HPDE6-E6E7 (cell line): ENCODE measurements around the gene GOLM1.
"Not testable (repeated sequence)": the region's sequence is repeated elsewhere in the genome, so short reads cannot be mapped to it uniquely, and the experiment has no call there.

ENCODE experiments used
- DNase-seq: peaks from one replicate; pipeline ENCODE4 v3.0.0; 2011; ENCODE audit warnings: missing footprints; ENCODE audit errors: extremely low spot score

GOLM1 gene

DNA sequence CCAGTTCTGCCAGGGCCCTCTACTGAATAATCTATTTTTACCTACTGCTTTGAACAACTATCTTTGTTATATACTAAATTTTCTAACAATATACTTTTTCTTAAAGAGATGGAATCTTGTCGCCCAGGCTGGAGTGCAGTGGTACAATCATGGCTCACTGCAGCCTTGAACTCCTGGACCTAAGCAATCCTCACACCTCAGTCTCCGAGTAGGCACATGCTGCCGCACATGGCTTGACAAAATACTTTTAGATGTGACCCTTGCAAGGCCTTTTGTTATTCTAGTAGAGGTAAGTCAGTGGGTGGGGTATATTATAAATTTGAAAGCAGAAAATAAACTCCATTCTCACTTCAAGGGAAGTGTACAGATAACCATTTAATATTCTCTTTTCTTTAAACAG lies 7.9 kb downstream of the GOLM1 start:
- no peak for DNase-seq

DNA sequence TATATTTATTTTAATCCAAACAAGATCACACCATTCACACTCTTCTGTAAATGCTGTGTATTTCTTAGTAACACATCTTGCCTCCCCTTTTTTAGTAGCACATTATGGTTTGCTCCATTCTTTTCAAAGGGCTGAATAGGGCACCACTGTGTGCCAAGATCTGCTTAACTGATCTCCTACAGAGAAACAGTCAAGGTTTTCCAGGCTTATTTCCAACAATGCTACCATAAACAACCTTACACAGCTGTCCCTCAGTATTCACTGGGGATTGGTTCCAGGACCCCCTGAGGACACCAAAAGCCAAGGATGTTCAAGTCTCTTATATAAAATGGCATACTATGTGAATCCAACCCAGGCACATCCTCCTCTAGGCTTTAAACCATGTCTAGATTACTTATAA lies 16.5 kb downstream of the GOLM1 start:
- no peak for DNase-seq

DNA sequence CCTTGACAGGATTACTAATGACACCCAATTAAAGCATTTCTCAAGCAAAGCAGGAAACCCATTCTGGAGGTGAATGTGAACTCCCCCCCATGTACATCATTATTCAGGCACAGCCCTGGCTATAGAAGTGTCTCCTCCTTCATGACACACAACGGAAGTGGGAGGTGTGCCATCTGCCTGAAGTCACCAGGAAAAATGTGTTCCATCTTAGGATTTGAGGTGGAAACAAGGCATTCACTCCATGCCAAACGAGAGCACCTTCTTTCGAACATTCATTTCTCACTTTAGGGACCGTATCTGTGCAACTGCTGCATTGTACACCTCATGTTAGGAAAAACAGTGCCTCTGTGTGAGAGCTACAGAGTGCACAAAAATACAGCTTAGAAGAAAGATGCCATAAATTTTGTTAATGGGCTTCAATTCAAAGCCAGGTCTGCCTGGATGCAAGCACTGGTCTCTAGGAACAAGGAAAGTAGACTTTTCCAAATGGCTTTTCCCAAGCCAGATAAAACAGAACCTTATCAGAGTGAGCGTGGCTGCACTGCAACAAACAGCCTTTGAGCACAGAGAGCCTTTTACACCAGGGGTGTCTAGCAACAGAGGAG lies 19.4 kb downstream of the GOLM1 start:
- DNase-seq = peak; percentile 74

DNA sequence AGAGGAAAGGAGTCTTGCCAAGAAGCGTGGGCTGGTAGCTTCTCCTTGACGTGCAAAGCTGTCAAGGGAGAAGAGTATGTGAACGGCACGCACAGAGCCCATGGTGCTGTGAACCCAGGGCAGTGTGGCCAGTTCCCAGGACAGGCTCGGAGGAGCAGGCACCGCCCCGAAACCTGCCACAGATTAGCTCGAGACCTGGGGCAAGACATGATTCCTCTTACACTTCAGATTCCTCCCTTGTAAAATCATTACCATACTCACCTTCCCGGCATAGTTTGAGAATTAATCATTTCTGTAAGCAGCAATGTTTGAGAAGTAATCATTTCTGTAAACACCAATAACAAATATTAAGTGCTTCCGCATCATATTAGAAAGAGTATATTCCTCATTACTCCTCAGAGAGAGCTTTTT lies 19.9 kb downstream of the GOLM1 start:
- DNase-seq = peak; percentile 86

DNA sequence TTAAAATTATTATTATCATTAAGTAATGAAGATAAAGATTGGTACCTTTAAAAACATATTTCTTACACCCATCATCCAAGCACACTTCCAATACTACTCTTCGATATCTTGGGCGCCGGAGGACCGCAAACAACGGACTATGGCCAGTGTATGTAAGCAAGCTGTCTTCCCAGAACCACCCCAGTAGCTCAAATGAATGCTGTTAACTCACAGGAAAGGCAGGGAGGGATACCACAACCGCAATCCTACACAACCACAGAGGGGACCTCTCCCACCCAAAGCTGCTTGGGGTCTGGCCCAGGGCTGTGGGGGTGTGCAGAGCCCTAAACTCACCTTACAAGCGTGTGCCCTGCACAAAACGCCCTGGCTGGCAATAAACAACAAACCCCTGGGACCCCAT lies 20.6 kb downstream of the GOLM1 start:
- DNase-seq = no peak

DNA sequence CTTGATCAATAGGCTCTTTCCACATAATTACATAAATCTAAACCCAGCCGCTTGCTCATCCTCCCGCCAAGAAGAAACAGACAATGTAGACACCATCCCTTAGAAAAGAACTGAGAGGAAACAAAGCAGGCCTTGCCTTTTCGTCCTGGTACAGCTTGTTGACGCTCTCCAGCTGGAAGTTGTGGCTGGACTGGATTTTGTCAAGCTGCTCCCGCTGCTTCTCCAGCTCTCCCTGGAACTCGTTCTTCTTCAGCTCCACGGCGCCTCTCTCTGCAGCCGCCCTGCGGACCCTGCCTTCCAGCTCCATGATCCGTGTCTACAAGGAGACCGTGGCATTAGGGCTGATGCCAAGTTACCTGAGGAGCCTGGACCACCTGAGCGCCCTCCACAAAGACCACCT lies 22.1 kb downstream of the GOLM1 start:
- DNase-seq = no peak

DNA sequence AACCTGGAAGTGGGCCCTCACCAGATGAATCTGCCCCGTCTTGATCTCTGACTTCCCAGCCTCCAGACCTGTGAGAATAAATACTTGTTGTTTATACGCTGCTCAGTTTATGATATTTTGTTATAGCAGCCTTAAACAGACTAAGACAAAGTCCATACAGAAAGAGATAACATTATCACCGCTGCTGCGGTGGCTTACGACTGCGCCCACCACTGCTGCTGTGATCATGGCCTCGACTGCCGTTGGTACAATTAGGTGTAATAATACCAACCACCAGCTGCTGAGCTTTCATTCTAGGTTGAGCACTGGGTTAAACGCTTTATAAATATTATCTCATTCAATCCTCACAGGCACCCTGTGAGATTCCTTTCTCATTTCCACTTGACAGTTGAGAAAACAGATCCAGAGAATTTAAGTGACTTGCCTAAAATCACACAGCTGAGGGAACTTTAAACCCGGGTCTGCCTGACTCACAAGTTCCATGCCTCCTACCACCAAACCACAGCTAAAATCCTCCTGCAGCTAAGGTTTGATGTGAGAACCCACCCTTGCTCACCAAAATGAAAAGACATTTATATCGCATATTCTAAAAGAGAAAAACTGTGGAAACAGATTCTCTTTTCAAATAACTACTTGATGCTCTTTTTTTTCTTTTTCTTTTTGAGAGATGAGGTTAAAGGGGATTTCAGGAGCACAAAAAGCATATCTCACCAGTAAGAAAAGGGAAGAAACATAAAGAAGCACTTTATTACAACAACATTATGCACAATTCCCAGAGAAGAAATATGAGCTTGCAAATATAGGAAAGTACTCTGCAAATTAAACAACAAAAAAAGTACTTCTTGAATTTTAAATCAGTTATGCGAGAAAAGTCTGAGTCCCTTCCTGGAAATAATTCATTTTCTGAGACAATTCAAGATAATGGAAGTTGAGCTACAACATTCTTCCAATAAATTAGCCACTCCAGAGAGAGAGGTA lies 23.9 kb downstream of the GOLM1 start:
- no peak for DNase-seq

DNA sequence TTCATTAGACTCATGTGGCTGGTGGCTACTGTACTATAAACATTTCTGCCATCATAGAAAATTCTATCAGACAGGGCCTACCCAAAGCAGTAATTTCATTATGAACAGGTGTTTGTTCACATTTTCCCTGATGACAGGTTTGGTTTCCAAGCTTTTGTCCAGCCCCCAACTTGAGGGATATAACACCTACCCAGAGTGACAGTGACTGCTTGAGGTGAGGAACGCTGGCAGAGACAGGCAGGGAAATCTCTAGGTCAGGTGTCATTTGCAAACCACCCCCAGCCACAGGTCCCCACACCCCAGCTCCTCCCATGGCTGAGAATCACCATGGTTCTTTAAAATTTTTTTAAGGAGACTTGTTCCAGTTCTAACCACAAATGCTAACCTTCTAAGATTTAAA lies 25.5 kb downstream of the GOLM1 start:
- no peak for DNase-seq

DNA sequence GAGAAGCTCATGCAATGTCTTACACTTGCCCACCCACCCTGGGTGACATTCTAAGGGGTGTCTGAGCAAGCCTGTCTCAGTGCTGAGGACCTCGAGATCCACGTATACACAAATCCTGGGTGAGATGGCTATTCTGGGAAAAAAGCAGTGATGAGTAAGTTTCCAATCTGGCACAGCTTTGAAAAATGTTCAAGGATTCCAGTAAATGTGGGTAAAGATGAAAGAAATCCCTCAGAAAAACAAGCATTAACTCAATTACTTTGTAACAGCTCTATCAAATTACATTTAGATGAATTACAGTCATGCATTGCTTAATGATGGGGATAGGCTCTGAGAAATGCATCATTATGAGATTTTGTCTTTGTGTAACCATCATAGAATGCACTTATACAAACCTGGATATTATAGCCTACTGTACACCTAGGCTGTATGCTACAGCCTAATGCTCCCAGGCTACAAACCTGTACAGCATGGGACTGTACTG lies 26.9 kb downstream of the GOLM1 start:
- no peak for DNase-seq

DNA sequence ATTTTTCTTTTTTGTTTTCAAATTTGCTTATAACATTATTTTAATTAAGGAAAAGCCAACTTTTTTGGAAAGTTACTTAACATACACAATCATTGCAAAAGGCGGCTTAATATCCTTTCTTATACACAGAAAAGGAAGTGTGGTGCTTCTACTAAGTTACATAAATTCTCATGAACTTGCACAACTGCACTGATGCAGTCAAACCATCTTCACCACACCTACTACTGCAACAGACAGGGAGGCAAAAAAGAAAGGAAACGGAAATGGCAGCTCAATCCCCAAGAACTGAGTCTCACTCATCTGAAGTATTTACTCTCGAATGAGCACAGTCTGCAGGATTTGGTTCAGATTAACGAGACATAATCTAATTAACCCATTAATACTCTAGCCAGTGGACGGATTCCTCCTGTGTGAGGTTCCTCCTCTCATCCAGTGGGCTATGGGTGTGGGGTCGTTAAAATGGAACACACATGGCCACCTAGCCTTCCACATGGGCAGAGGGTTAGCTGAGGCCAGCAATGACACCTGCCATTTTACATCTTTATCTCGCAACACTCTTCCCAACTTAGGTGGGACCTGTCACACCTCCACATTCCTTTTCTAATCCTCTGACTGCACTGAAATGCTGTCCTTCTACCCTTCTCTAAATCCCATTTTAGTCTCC lies 30.0 kb downstream of the GOLM1 start:
- no peak for DNase-seq

DNA sequence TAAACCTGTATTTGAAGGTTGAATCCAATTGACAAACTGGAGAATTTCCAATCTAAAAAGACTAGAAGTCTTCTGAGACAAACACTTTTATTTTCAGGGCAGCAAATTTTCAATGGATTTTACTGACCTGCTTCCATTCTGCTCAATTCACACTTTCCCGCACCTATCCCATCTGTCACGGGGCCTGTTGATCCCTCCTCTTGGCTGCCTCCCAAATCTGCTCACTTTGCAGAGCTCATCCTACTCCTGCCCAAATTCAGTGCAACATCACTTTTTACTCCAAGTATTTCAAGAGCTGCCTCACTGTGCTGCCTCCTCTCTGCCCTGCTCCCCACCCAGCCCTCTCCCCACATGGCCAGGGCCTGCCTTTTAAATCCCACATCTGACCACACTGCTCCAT lies 35.1 kb downstream of the GOLM1 start:
- no peak for DNase-seq

DNA sequence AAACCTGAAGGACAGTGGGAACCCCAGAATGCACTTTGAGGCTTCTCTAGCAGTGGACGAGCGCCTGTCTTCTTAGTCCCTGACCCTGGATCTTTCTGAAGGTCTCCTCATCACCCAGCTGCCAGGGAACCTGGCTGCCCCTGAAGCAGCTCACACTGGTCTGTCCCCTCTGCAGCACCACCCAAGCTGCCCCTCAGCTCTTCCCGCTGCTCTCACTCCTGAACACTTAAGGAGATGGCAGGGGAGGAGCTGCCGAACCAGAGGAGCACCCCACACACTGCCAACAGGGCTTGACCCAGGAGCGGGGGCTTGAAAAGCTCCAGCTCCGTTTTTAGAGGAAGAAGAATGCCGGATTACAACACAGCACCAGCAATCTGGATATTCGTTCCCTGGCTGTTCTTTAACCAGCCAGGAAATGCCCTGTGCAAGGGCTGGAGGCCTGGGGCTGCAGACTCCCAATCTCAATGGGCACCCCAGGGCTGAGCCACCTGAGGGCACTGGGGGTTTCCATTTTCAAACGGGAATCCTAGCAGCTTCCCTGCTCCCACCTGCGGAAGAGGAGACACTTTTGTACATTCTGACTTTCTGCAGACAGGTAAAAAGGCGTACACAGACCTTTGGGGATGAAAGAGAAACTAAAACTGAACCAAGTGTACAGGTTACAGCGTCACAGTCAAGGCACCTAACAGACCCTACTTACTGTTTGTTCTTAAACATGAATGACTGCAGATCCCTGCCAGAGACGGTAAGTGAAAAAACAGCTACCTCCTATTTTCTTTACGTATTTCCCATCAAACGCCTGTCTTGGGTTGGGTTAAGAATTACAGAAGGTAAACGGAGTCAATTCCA lies 36.3 kb downstream of the GOLM1 start:
- no peak for DNase-seq

DNA sequence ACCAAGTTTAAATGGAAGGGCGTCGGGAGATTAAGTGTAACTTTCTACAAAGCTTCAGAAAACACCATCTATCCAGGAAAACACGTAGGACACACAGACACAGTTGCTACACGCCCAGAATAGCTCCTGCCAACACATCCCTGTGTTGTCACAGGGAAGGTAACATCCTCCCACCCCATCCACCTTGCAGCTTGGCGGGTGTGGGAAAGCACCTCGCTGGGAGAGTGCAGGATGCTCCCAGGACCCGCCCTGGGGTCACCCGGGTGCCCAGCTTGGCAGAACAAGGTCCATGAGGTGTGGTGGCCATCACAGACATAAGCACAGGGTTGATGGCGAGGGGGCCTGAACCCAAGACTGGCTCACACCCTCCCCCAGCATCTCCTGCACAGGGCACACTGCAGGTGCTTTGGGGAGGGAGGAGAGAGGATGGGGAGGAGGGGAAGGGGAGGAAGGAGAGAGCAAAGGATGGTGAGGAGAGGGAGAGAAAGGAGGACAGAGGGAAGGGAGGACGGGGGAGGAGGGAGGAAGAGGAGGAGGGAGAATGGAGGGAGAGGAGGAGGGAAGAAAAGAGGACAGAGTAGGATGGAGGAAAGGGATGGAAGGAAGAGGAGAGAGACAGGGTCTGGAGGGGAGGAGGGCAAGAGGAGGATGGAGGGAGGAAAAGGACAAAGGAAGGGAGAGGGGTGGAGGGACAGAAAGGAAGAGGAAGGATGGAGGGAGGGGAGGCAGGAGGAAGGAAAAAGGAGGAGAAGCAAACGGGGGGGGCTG lies 37.2 kb downstream of the GOLM1 start:
- DNase-seq = no peak

DNA sequence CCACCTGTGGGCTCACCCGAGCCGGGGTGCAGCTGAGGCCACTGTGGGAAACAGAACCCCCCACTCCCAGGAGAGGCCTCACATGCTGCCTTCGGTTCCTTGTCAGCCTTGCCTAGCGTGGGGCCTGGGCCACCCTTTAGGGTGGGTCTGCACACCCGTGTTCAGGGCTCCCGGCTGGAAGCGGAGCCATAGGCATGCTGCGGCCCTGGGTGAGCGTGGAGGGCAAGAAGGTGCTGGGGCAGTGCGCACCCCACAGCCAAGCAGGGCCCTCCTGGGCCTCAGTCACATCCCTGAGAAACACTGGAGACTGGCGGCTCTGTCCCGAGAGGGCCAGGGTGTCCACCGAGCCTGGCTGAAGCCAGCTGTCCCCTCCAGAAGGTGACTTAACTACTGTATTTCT lies 41.9 kb downstream of the GOLM1 start:
- no peak for DNase-seq

DNA sequence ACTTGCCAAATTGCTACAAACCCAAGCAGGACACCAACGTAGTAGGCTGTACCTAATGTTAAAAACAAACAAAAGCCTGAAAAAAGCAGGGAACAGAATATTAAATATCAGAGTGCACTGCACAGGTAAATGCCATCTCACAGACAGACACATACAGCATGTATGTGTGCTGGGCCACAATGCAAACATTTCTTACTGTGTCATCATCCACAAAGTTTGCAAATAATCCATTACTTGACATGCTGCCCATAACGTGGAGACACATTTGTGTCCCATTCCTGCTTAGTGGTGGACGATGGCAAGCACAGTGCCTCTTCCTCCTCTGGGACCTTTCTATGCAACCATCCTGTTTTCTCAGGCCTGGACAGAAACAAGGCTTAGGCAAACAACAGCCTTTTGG lies 44.7 kb downstream of the GOLM1 start:
- DNase-seq = no peak

DNA sequence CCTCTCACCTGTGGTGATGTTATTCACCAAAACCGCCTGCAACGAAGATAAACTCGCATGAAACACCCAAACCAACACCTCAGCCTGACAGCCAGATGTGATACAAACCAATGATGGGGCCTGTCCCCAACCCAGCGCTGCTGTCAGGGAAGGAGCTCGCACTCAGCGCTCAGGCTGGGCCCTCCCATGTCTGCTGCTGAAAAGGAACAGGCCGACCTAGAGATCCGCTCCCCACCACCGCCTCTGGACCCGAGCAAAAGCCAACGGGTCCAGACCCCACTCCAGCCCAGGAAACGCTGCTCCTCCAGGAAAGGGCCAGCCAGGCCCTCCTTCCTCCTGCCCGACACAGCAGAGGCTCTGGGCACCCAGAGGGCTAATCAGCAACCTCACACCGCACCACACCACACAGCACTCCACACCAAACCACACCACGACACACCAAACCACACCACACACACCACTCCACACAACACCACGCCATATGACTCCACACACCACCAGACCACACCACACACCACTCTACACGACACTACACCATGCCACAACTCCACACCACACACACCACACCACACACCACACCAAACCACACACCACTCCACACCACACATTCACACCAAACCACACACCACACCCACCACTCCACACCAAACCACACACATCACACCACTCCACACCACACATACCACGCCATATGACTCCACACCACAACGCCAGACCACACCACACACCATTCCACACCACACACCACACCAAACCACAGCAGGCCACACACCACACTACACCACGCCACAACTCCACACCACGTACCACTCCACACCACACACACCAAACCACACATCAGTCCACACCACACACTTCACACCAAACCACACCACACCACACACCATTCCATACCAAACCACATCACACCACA lies 46.5 kb downstream of the GOLM1 start:
- no peak for DNase-seq

DNA sequence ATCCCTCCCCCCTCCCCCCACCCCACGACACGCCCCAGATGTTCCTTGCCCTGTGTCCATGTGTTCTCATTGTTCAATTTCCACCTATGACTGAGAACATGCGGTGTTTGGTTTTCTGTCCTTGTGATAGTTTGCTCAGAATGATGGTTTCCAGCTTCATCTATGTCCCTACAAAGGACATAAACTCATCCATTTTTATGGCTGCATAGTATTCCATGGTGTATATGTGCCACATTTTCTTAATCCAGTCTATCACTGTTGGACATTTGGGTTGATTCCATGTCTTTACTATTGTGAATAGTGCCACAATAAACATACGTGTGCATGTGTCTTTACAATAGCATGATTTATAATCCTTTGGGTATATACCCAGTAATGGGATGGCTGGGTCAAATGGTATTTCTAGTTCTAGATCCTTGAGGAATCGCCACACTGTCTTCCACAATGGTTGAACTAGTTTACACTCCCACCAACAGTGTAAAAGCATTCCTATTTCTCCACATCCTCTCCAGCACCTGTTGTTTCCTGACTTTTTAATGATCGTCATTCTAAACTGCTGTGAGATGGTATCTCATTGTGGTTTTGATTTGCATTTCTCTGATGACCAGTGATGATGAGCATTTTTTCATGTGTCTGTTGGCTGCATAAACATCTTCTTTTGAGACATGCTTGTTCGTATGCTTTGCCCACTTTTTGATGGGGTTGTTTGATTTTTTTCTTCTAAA lies 51.2 kb downstream of the GOLM1 start:
- DNase-seq = not testable (repeated sequence)

DNA sequence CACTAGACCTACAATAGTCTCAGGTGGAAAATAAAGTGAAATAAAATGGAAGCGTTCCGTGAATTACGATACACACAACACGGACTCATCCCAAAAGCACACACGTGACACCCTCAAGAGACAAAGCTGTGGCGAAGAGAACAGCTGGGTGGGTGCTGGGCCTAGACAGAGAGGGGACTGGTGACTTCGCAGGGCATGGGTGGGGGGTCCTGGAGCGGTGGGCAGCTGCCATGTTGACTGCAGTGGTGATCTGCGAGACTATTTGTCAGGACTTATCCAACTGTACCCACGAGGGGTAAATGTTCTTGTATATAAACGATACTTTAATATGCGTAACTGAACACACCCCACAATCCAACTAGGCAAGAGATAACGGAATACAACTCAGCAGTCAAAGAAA lies 52.0 kb downstream of the GOLM1 start:
- no peak for DNase-seq

DNA sequence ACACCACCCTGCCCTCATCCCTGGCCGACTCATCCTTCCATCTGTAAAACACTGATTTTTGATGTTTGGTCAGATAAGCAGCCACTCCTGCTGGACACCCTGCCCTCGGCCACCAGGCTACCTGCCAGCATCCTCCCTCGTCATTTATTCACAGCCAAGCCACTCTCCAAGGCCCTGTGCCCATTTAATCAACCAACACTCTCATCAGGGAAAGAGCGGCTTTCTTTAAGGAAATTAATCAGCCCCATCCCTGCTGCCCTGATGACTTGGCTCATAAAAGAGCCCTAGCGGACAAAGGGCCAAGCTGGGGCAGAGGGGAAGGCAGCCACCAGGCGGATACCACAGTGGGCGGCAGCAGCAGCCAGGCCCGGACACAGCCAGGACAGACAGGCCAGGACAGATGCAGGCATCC lies 52.4 kb downstream of the GOLM1 start:
- DNase-seq = no peak
